Astrocyte (in vitro differentiated cells and primary cell): ENCODE data around the gene APC2. TPM values are rescaled to one million over a fixed set of nuclear protein-coding genes. Genes with fewer than 3 reads are reported as not detected.

Experiments used
- DNase-seq: peaks from one replicate; pipeline ENCODE4 v3.0.0-alpha.2; 2010; ENCODE audit warnings: low read depth
- FAIRE-seq: peaks from 2 replicates; lab custom pipeline; 2011; peaks lifted over from hg19 to GRCh38; lab: Jason Lieb, UNC
- H2AFZ ChIP-seq: 2 replicates; pipeline ENCODE4 v1.6.0; 2012; ENCODE audit warnings: low read depth, low read length, inconsistent platforms
- H3K27ac ChIP-seq: 2 replicates; pipeline ENCODE4 v1.5.1; 2011; ENCODE audit warnings: low read depth, low read length, inconsistent platforms
- H3K27me3 ChIP-seq: 2 replicates; pipeline ENCODE4 v1.6.0; 2011; ENCODE audit warnings: low read length, inconsistent platforms; ENCODE audit not compliant: insufficient read depth
- H3K36me3 ChIP-seq: 2 replicates; pipeline ENCODE4 v1.5.1; 2011; ENCODE audit warnings: low read length, inconsistent platforms; ENCODE audit not compliant: insufficient read depth
- H3K4me1 ChIP-seq: 2 replicates; pipeline ENCODE4 v1.5.1; 2011; ENCODE audit warnings: low read length, inconsistent platforms; ENCODE audit not compliant: insufficient read depth
- H3K4me2 ChIP-seq: 2 replicates; pipeline ENCODE4 v1.6.0; 2012; ENCODE audit warnings: low read length, inconsistent platforms
- H3K4me3 ChIP-seq: 2 replicates; pipeline ENCODE4 v1.5.1; 2011; ENCODE audit warnings: low read depth, mild to moderate bottlenecking, low read length, inconsistent platforms; ENCODE audit not compliant: insufficient read depth
- H3K79me2 ChIP-seq: 2 replicates; pipeline ENCODE4 v1.6.0; 2012; ENCODE audit warnings: mild to moderate bottlenecking, low read length, inconsistent platforms; ENCODE audit not compliant: insufficient read depth
- H3K9ac ChIP-seq: 2 replicates; pipeline ENCODE4 v1.6.0; 2012; ENCODE audit warnings: mild to moderate bottlenecking, low read length, inconsistent platforms
- H3K9me3 ChIP-seq: 2 replicates; pipeline ENCODE4 v1.5.1; 2012; ENCODE audit warnings: low read depth, mild to moderate bottlenecking, low read length, inconsistent platforms; ENCODE audit not compliant: insufficient read depth
- H4K20me1 ChIP-seq: 2 replicates; pipeline ENCODE4 v1.6.0; 2012; ENCODE audit warnings: low read length, inconsistent platforms; ENCODE audit not compliant: insufficient read depth
- H3K27ac Mint-ChIP-seq: one replicate; pipeline ENCODE4 v1.8.0; 2021; ENCODE audit warnings: mild to moderate bottlenecking, mixed read lengths; ENCODE audit not compliant: unreplicated experiment
- H3K27me3 Mint-ChIP-seq: one replicate; pipeline ENCODE4 v1.8.0; 2021; ENCODE audit warnings: low read depth, mixed read lengths; ENCODE audit not compliant: unreplicated experiment
- H3K36me3 Mint-ChIP-seq: one replicate; pipeline ENCODE4 v1.8.0; 2021; ENCODE audit warnings: low read depth, mixed read lengths; ENCODE audit not compliant: unreplicated experiment
- H3K4me1 Mint-ChIP-seq: one replicate; pipeline ENCODE4 v1.8.0; 2021; ENCODE audit warnings: low read depth, mixed read lengths; ENCODE audit not compliant: unreplicated experiment
- H3K4me3 Mint-ChIP-seq: one replicate; pipeline ENCODE4 v1.8.0; 2021; ENCODE audit warnings: mild to moderate bottlenecking, moderate library complexity, mixed read lengths; ENCODE audit not compliant: unreplicated experiment
- H3K9me3 Mint-ChIP-seq: one replicate; pipeline ENCODE4 v1.8.0; 2021; ENCODE audit warnings: mild to moderate bottlenecking, mixed read lengths; ENCODE audit not compliant: unreplicated experiment
- EZH2 ChIP-seq: IDR thresholded peaks from 2 replicates; pipeline ENCODE4 v1.6.1; 2012; ENCODE audit warnings: mild to moderate bottlenecking, low read length, inconsistent platforms; ENCODE audit not compliant: insufficient read depth
- total RNA-seq: library from RNA; stranded (reverse); gene quantifications from 2 replicates; pipeline ENCODE4 v1.2.1, GENCODE V29; 2021
- TF ChIP-seq, protein P1 (sequence below): IDR thresholded peaks from 2 replicates; pipeline ENCODE4 v1.5.1; 2011; ENCODE audit warnings: low read depth, mild to moderate bottlenecking, inconsistent platforms, low read length, moderate library complexity; ENCODE audit not compliant: insufficient read depth

APC2 gene
- total RNA-seq, 1 donor from 2014 or later, result 7.1 TPM

GRCh38 chr19:1429750-1430149, 20.2 kb upstream of the APC2 start:
- Histone ChIP-seq H3K79me2 (peaks cover 61% of the 10 kb centered on the region), H4K20me1 (peaks cover 55% of the 10 kb centered on the region), H3K4me2 (no peak overlapping the region), H3K27ac (no peak overlapping the region), H3K9ac (no peak overlapping the region), H2AFZ (no peak overlapping the region), H3K9me3 (no peaks in the 10 kb centered on the region), H3K36me3 (peaks cover 7% of the 10 kb centered on the region), H3K4me3 (no peak overlapping the region), H3K27me3 (no peaks in the 10 kb centered on the region), H3K4me1 (peaks cover 10% of the 10 kb centered on the region)
- Mint-ChIP-seq H3K4me1 (no peaks in the 10 kb centered on the region), H3K27me3 (no peaks in the 10 kb centered on the region), H3K27ac (no peak overlapping the region), H3K4me3 (no peak overlapping the region), H3K36me3 (peaks cover 6% of the 10 kb centered on the region), H3K9me3 (no peaks in the 10 kb centered on the region)
- FAIRE-seq, result no peak
- no peak for DNase-seq
- TF ChIP-seq EZH2, result no peak
- TF ChIP-seq, protein P1, sequence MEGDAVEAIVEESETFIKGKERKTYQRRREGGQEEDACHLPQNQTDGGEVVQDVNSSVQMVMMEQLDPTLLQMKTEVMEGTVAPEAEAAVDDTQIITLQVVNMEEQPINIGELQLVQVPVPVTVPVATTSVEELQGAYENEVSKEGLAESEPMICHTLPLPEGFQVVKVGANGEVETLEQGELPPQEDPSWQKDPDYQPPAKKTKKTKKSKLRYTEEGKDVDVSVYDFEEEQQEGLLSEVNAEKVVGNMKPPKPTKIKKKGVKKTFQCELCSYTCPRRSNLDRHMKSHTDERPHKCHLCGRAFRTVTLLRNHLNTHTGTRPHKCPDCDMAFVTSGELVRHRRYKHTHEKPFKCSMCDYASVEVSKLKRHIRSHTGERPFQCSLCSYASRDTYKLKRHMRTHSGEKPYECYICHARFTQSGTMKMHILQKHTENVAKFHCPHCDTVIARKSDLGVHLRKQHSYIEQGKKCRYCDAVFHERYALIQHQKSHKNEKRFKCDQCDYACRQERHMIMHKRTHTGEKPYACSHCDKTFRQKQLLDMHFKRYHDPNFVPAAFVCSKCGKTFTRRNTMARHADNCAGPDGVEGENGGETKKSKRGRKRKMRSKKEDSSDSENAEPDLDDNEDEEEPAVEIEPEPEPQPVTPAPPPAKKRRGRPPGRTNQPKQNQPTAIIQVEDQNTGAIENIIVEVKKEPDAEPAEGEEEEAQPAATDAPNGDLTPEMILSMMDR, result no peak

DNA sequence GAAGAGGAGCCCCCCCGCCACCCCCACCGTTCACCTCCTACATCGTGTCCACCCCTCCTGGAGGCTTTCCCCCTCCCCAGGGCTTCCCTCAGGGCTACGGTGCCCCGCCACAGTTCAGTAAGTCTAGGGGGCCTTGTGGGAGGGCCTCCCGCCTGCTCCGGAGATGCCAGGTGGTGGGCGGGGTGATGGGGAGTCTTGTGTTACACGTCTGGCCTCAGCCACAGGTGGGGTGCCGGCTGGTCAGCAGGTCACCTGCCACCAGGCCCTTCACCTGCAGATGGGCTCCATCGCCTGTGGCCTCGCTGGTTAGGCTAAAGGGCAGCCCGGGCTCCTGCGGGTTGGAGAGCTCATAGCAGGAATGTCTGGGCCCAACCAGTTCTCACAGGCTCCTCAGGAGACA, 19.7 kb upstream of the APC2 start:
- Histone ChIP-seq H3K36me3 (peaks cover 8% of the 10 kb centered on the region), H2AFZ (no peak overlapping the region), H3K4me3 (no peak overlapping the region), H3K27me3 (no peaks in the 10 kb centered on the region), H4K20me1 (peaks cover 53% of the 10 kb centered on the region), H3K4me1 (peaks cover 5% of the 10 kb centered on the region), H3K27ac (no peak overlapping the region), H3K9me3 (no peaks in the 10 kb centered on the region), H3K9ac (no peak overlapping the region), H3K4me2 (no peak overlapping the region), H3K79me2 (peaks cover 56% of the 10 kb centered on the region)
- no peak for FAIRE-seq
- TF ChIP-seq, protein P1, result no peak
- no peak for TF ChIP-seq EZH2
- no peak for DNase-seq
- H3K4me1 Mint-ChIP-seq, result no peaks in the 10 kb centered on the region
- H3K27me3 Mint-ChIP-seq, result no peaks in the 10 kb centered on the region
- peaks cover 6% of the 10 kb centered on the region for H3K36me3 Mint-ChIP-seq
- H3K27ac Mint-ChIP-seq, result no peak overlapping the region
- H3K4me3 Mint-ChIP-seq, result no peak overlapping the region
- no peaks in the 10 kb centered on the region for H3K9me3 Mint-ChIP-seq

- DNase-seq, result no peak
- Mint-ChIP-seq H3K27me3 (no peaks in the 10 kb centered on the region), H3K9me3 (no peaks in the 10 kb centered on the region), H3K4me1 (no peaks in the 10 kb centered on the region), H3K4me3 (no peak overlapping the region), H3K27ac (no peak overlapping the region), H3K36me3 (peaks cover 6% of the 10 kb centered on the region)
- H3K4me3 ChIP-seq, result no peak overlapping the region
- FAIRE-seq, result no peak
- H3K36me3 ChIP-seq, result peaks cover 10% of the 10 kb centered on the region
- TF ChIP-seq, protein P1, result no peak
- peaks cover 41% of the 10 kb centered on the region for H4K20me1 ChIP-seq
- H3K9ac ChIP-seq, result no peak overlapping the region
- no peak overlapping the region for H3K4me2 ChIP-seq
- H3K27ac ChIP-seq, result no peak overlapping the region
- no peaks in the 10 kb centered on the region for H3K27me3 ChIP-seq
- peaks cover 40% of the 10 kb centered on the region for H3K79me2 ChIP-seq
- peaks cover 2% of the 10 kb centered on the region for H3K4me1 ChIP-seq
- H3K9me3 ChIP-seq, result no peaks in the 10 kb centered on the region
- H2AFZ ChIP-seq, result no peak overlapping the region
These were observed 18.0 kb upstream of the APC2 start for GRCh38 chr19:1431759-1432506.
